ENCODE measurements around the gene RPL37. TPM values are rescaled to one million over a fixed set of nuclear protein-coding genes. Genes with fewer than 3 reads are reported as not detected.
"Not testable (repeated sequence)": the region's sequence is repeated elsewhere in the genome, so short reads cannot be mapped to it uniquely, and the experiment has no call there.

RPL37 gene
- total RNA-seq, 1 donor from 2014 or later = 219 TPM

- no peak for TF ChIP-seq CTCF (IDR thresholded peaks at IDR 0.05; ENCODE audit: insufficient read depth, low read length, poor library complexity, severe bottlenecking)
- Histone ChIP-seq H3K27me3 (ENCODE audit: control insufficient read depth, insufficient read depth, low read length) (no peaks in the 10 kb centered on the region), H3K4me3 (ENCODE audit: low read depth, low read length) (no peak overlapping the region), H3K36me3 (ENCODE audit: control insufficient read depth, insufficient read depth, low read length) (no peaks in the 10 kb centered on the region)
- DNase-seq (ENCODE audit: low read depth) = no peak
Measured at GRCh38 chr5:40873286-40873880, 38.4 kb upstream of the RPL37 start.

- H3K27me3 ChIP-seq (ENCODE audit: control insufficient read depth, insufficient read depth, low read length); H3K36me3 ChIP-seq (ENCODE audit: control insufficient read depth, insufficient read depth, low read length); DNase-seq (ENCODE audit: low read depth); H3K4me3 ChIP-seq (ENCODE audit: low read depth, low read length): not testable (repeated sequence)
Measured at GRCh38 chr5:40872253-40872652, 37.2 kb upstream of the RPL37 start.

GRCh38 chr5:40871177-40871576 lies 36.2 kb upstream of the RPL37 start:
- no peak for TF ChIP-seq CTCF (IDR thresholded peaks at IDR 0.05; ENCODE audit: insufficient read depth, low read length, poor library complexity, severe bottlenecking)
- Histone ChIP-seq H3K27me3 (ENCODE audit: control insufficient read depth, insufficient read depth, low read length) (no peaks in the 10 kb centered on the region), H3K36me3 (ENCODE audit: control insufficient read depth, insufficient read depth, low read length) (no peaks in the 10 kb centered on the region), H3K4me3 (ENCODE audit: low read depth, low read length) (no peak overlapping the region)
- no peak for DNase-seq (ENCODE audit: low read depth)

- no peak for DNase-seq (ENCODE audit: low read depth)
- TF ChIP-seq CTCF (IDR thresholded peaks at IDR 0.05; ENCODE audit: insufficient read depth, low read length, poor library complexity, severe bottlenecking) = no peak
- H3K27me3 ChIP-seq (ENCODE audit: control insufficient read depth, insufficient read depth, low read length) = no peaks in the 10 kb centered on the region
- no peaks in the 10 kb centered on the region for H3K36me3 ChIP-seq (ENCODE audit: control insufficient read depth, insufficient read depth, low read length)
- H3K4me3 ChIP-seq (ENCODE audit: low read depth, low read length) = no peak overlapping the region
Measured at GRCh38 chr5:40869384-40869783, 34.4 kb upstream of the RPL37 start.

GRCh38 chr5:40866844-40867243 lies 31.8 kb upstream of the RPL37 start:
- no peak for DNase-seq (ENCODE audit: low read depth)
- H3K4me3 ChIP-seq (ENCODE audit: low read depth, low read length) = no peak overlapping the region
- H3K27me3 ChIP-seq (ENCODE audit: control insufficient read depth, insufficient read depth, low read length) = no peaks in the 10 kb centered on the region
- H3K36me3 ChIP-seq (ENCODE audit: control insufficient read depth, insufficient read depth, low read length) = no peaks in the 10 kb centered on the region
- TF ChIP-seq CTCF (IDR thresholded peaks at IDR 0.05; ENCODE audit: insufficient read depth, low read length, poor library complexity, severe bottlenecking) = no peak

GRCh38 chr5:40865004-40865403 lies 30.0 kb upstream of the RPL37 start:
- DNase-seq (ENCODE audit: low read depth); H3K27me3 ChIP-seq (ENCODE audit: control insufficient read depth, insufficient read depth, low read length); H3K36me3 ChIP-seq (ENCODE audit: control insufficient read depth, insufficient read depth, low read length); H3K4me3 ChIP-seq (ENCODE audit: low read depth, low read length): not testable (repeated sequence)

GRCh38 chr5:40860711-40861110 lies 25.7 kb upstream of the RPL37 start:
- no peak for DNase-seq (ENCODE audit: low read depth)
- TF ChIP-seq CTCF (IDR thresholded peaks at IDR 0.05; ENCODE audit: insufficient read depth, low read length, poor library complexity, severe bottlenecking) = no peak
- Histone ChIP-seq H3K36me3 (ENCODE audit: control insufficient read depth, insufficient read depth, low read length) (no peaks in the 10 kb centered on the region), H3K4me3 (ENCODE audit: low read depth, low read length) (no peak overlapping the region), H3K27me3 (ENCODE audit: control insufficient read depth, insufficient read depth, low read length) (no peaks in the 10 kb centered on the region)

All from kidney epithelial cell (primary cell).